Left renal pelvis (tissue), 4 donors: ENCODE results near the gene ITGA2B. TPM values are rescaled to one million over a fixed set of nuclear protein-coding genes. Genes with fewer than 3 reads are reported as not detected.
"Not testable (repeated sequence)": the region's sequence is repeated elsewhere in the genome, so short reads cannot be mapped to it uniquely, and the experiment has no call there.

Experiments used
- DNase-seq, 4 donors: peaks; one replicate each; pipeline ENCODE4 v3.0.0-alpha.2; 2013; ENCODE audit warnings: low read depth in 4 of 4, low spot score in 3 of 4
- polyA plus RNA-seq, 4 donors: library from polyadenylated mRNA; unstranded; fragments of 120-200 nt; gene quantifications; one replicate each; pipeline ENCODE4 v1.2.1, GENCODE V29; 2013; ENCODE audit not compliant: insufficient read length in 4 of 4

ITGA2B gene
- polyA plus RNA-seq, 4 donors = 4.3 to 10.0 (median 6.2) TPM

DNA sequence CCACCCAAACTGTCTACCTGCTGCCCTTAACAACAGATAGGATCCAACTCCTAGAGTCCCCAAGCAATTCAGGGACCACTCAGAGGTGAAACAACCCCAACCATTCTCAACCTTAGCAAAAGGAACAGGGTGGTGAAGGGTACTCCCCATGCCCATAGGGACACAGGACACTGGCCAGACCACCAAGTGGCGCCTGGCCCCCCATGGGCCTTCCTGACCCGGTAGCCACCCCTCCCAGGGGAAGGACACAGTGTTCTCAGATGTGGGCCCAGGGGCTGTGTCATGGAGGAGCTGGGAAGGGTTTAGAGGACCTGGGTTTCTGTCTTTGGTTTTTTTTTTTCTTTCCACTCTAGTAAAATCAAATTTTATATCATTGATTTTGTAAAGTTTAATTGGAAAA, 55.1 kb downstream of the ITGA2B start:
- DNase-seq = no peak

DNA sequence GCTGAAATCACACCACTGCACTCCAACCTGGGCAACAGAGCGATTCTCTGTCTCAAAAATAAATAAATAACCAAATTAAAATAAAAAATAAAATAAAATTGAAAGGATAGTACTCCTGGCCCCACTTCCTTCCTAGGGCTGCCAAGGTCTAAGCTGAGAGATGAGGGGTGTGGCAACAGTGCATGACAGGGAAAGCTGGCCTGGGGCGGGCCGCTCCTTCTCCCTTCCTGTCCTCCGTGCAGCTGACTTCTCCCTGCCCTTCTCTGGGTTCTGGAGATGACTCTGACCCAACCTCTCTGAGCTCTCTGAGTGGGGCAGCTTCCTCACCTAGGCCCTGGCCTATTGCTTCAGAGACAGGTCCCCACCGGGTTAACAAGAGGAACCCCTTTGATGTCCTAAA, 56.1 kb downstream of the ITGA2B start:
- DNase-seq = no peak

DNA sequence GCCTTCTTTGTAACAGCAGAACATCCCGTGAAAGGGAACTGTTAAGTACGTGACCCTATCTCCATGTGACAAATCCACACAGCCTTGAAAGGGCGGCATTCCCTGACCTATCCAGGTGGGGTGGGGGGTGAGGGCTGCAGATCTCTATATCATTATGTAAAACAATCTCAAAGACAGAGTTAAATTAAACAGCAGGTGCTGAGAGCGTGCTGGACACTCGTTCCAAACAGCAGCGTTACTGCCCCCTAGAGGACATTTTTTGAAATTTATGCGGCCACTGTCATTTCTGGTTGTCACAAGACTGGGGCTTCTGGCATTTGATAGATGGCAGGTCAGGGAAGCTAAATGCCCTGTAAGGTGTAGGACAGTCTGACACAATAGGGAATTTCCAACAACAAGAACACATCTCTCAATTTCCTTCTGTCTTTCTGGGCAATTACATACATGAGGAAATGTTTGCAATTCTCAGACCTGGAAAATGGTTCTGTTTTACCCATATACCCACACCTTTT, 58.1 kb downstream of the ITGA2B start:
- peak in 1 of 4 donors; percentile 65 for DNase-seq

DNA sequence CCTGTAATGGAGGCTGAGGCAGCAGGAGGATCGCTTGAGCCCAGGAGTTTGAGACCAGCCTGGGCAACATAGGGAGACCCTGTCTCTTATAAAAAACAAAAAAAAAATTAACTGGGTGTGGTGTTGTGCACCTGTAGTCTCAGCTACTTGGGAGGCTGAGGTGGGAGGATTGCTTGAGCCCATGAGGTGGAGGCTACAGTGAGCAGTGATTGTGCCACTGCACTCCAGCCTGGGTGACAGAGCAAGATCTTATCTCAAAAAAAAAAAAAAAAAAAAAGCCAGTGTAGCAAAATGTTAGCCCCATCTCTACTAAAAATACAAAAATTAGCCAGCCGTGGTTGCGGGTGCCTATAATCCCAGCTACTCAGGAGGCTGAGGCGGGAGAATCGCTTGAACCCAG, 59.2 kb downstream of the ITGA2B start:
- not testable (repeated sequence) for DNase-seq

DNA sequence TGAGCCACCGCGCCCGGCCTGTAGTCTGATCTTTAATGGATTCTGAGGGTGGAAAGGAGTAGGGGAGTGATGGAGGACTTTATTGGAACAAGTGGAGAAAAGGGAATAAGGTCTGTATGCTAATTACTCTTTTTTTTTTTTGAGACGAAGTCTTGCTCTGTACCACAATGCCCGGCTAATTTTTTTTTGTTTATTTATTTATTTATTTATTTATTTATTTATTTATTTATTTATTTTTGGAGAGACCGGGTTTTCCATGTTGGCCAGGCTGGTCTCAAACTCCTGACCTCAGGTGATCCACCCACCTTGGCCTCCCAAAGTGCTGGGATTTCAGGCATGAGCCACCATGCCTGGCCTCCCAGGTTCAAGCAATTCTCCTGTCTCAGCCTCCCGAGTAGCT, 59.9 kb downstream of the ITGA2B start:
- DNase-seq = not testable (repeated sequence)

DNA sequence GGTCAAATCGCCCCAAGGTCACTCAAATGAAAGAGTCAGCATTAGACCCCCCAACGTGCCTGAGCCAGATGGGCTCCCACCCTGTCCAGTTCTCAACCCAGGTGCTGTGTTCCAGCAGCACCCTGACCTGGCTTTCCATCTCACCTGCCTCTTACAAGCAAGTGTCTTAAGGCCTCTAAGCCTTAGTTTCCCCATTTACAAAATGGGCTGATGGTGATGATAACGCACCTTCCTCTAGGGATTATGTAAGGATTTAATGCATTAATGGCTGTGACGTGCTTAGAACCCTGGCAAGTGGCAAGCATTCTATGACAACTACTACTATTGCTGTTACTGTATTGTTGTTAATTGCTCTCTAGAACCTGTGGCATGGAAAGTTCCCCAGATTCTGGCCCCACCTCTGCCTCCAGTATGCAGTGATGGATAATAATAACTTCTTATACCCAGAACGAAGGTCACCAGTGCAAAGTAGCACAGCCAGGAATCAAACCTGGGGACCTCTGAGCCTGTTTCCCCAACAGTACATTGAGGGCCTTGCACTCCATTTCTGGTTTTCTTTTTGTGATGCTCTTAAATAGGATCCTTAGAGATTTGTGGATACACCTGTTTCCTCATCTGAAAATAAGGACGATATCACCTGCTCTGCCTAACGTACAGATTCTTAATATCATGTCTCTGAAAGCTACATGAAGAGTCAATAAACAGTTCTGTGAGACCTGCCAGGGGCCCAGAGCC, 61.6 kb downstream of the ITGA2B start:
- no peak for DNase-seq

DNA sequence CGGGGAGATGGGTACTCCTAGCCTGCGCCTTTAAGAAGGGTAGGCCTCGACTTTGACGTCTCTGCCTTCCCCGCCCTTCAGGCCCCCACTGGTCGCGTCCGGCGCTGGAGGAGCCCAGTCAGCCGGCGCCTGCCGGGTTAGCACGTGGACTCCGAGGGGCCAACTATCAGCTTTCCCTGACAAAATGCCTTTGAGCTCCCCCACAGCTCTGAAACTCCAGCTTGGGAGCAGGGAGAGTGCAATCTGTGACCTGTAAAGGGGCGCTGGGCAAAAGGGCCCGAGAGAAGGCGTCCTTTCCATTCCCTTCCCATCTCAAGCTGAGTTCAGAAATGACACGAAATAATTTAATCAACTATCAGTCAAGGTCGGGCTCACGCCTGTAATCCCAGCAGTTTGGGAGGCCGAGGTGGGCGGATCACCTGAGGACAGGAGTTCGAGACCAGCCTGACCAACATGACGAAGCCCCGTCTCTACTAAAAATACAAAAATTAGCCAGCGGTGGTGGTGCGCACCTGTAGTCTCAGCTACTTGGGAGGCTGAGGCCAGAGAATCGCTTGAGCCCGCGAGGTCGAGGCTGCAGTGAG, 62.5 kb downstream of the ITGA2B start:
- peak; percentile 81 to 96 (median 92) for DNase-seq

DNA sequence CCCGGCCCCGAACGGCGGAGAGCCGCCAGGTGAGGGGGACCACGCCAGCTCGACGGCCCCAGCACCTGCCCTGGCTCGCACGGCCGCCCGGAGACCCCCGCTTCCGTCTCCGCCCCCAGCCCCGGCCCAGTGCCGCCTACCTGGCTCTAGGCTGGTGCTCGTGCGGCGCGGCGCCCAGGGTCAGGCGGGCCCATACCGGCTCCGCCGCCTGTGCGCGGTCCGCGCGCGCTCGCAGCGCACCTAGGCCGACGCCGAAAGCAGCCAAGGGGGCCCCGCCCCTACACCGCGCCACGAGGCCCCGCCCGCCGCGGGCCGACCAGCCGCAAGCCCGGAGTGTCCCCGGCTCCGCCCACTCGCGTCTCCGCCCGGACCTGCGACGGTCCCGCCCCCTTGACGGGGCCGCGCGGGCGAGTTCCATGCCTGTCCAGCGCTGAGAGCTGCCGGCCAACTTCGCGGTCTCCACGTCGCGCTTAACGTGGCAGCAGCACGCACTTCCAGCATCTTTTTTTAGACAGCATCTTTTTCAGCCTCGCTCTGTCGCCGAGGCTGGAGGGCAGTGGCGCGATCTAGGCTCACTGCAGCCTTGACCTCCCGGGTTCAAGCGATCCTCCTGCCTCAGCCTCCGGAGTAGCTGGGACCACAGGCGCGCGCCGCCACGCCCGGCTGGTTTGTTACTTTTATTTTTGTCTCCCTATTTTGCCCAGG, 64.7 kb downstream of the ITGA2B start, which contains the start of gene SLC25A39:
SLC25A39 (minus strand) TSS at position 253 of the 705 bp plus-strand sequence. CDS start 1,261 bp downstream, outside the sequence.
- DNase-seq = peak; percentile 81 to 88 (median 86)

DNA sequence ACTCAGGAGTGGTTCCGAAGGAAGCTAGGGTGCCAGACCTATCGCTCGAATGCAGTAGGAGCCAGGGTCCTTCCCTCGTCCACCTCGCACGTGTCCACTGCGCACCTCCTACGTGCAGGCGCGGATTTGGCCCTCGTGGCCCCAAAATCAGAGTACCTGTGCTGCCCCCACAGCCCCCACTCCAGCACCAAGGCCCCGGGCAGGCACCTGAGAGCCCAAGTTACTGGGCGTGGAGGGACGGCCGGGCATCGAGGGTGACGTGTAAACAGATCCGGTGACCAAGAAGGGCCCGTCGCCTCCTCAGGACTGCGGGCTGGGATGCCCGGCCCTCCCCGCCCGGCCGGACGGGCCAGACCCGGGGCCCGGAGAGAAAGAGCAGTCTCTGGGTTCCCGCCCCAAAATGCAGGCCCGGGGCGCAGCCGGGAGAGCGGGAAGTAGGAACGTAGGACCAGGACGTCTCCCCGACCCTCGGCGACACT, 65.3 kb downstream of the ITGA2B start:
- DNase-seq = no peak

DNA sequence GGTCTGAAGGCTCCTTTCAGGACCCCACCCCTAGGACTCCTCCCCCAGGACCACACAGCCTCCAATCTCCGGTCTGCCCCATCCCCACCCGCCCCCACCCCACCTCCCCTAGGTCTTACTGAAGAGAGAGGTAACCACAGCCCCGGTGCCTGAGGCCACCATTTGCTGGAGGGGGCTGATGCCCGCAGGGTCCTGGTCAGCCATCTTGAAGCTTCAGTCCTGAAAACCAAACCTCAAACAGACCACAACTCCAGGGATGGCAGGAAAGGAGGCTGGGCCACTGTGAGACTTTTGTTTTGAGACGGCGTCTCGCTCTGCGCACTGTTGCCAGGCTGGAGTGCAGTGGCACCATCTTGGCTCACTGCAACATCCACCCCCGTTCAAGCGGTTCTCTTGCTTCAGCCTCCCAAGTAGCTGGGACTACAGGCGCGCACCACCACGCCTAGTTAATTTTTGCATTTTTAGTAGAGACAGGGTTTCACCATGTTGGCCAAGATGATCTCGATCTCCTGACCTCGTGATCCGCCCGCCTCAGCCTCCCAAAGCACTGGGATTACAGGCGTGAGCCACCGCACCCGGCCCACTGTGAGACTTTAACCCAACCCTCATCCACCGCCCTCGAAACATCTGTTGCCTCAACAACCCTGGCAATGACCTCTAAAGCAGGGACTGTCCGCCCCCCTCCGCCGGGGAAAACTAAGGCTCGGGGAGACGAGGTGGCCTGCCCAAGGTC, 65.9 kb downstream of the ITGA2B start:
- DNase-seq = no peak

DNA sequence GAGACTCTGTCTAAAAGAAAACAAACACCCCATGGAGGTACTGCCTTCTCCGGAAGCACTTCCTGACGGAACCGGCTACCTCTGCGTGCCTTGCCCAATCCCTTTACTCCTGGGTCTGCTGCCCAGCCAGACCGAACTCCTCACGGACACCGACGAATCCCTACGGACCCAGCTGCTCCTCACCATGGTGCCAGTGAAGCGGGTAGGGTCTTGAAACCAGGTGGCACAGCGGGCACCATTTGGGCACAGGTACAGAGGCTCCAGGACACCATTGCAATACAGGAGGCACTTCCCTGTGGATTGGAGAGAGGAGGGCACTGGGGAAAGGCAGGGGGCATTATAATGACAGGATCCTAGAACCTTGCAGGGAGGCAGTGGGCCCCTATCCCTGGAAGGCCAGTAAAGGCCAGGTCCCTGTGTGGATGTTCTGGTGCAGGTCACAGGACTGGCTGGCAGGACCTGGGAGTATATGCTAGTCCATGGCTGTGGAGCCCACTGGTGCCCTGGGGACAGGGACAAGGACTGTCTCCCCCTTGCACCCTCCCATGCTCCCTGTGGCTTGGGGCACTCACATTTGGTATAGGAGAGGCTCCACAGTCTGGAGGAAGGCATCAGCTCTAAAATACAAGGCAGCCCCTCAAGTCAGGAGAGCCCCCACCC, 67.1 kb downstream of the ITGA2B start:
- no peak for DNase-seq

Other genes starting within 250 kb of the ITGA2B start
- gene HROB, start 247.7 kb downstream of the ITGA2B start, polyA plus RNA-seq = 1 to 10 TPM; 4.1 to 5.3 (median 4.6) TPM
- gene ASB16, start 218.9 kb downstream of the ITGA2B start, polyA plus RNA-seq = 1 to 10 TPM; 1.1 to 4.0 (median 2.1) TPM
- gene TMUB2, start 202.7 kb downstream of the ITGA2B start, polyA plus RNA-seq = 10 to 100 TPM; 40.0 to 54.2 (median 42.8) TPM
- 10 to 100 TPM; 54.6 to 71.1 (median 68.9) TPM for gene ATXN7L3, start 189.8 kb downstream of the ITGA2B start, polyA plus RNA-seq
- 100 to 1,000 TPM; 121 to 137 (median 129) TPM for gene UBTF, start 170.0 kb downstream of the ITGA2B start, polyA plus RNA-seq
- 10 to 100 TPM in 1 of 4 donors, 1 to 10 TPM in 3; 7.6 to 60.4 (median 9.5) TPM for gene SLC4A1, start 121.5 kb downstream of the ITGA2B start, polyA plus RNA-seq
- 10 to 100 TPM in 1 of 4 donors, 1 to 10 TPM in 3; 1.5 to 12.2 (median 2.0) TPM for gene RUNDC3A, start 81.0 kb downstream of the ITGA2B start, polyA plus RNA-seq
- 100 to 1,000 TPM in 2 of 4 donors, 10 to 100 TPM in 2; 80.2 to 123 (median 106) TPM for gene SLC25A39, start 64.8 kb downstream of the ITGA2B start, polyA plus RNA-seq
- 100 to 1,000 TPM; 208 to 298 (median 242) TPM for gene GRN, start 44.3 kb downstream of the ITGA2B start, polyA plus RNA-seq
- gene FAM171A2, start 25.8 kb downstream of the ITGA2B start, polyA plus RNA-seq = 10 to 100 TPM; 31.5 to 67.0 (median 43.9) TPM
- gene GPATCH8, start 113.8 kb upstream of the ITGA2B start, polyA plus RNA-seq = 10 to 100 TPM; 43.4 to 53.8 (median 47.0) TPM
- 10 to 100 TPM; 24.1 to 53.0 (median 34.0) TPM for gene FZD2, start 167.8 kb upstream of the ITGA2B start, polyA plus RNA-seq